GM18498 (cell line): ENCODE results near the gene CLDN3.
"Not testable (repeated sequence)": the region's sequence is repeated elsewhere in the genome, so short reads cannot be mapped to it uniquely, and the experiment has no call there.

Source experiments
- ATAC-seq: cut with Tn5 transposase; IDR thresholded peaks from one replicate; pipeline ENCODE4 v1.9.1; 2021; ENCODE audit warnings: mild to moderate bottlenecking, moderate library complexity; ENCODE audit not compliant: unreplicated experiment

The CLDN3 gene

DNA sequence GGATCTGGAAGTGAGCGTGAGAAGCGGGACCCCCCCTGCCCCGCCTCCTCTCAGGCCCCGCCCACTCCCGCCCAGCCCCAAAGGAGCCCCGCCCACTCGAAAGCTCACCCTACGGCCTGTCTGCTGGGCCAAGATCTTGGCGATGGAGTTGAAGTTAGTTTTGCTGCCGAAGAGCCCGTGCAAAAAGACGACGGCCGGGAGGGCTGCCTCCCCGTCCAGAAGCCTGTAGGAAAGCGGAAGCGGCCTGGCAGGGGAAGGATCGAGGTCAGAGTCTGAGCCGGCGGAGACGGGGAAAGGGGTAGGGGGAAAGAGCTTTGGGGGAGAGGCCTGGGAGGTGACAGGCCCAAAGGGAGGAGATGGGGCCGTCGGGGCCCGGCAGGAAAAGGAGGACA lies 31.9 kb downstream of the CLDN3 start:
- peak; percentile 24 for ATAC-seq

DNA sequence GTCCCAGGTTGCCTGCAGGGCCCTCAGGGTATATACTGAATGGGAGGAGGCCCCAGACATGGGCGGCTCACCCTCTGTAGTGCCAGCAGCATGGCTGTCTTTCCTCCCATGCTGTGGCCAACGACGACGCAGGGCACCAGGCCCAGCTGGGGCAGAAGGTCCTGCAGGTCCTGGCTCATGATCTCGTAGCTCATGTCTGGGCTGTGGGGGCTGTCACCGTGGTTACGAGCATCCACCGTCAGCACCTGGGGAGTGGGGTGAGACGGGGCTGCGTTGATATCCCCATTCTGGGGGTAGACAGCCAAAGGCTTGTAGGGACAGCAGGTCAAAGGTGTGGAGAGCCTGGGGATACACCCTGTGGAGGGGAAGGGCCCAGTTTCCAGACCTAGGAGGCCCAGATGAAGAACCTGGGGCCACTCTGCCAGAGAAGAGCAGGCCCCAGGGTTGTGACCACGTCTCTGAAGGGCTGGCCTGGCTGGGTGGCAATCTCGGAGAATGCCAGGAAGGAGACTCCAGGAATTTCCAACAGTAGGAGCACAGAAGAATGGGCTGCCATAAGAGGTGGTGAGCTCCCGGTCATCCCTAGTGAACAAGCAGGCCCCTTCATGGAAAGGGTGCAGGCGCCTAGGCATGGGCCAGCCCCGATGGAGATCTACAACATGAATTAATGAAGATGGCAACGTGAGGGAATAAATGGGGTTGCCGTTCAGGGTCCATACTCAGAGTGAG lies 32.4 kb downstream of the CLDN3 start:
- no peak for ATAC-seq

DNA sequence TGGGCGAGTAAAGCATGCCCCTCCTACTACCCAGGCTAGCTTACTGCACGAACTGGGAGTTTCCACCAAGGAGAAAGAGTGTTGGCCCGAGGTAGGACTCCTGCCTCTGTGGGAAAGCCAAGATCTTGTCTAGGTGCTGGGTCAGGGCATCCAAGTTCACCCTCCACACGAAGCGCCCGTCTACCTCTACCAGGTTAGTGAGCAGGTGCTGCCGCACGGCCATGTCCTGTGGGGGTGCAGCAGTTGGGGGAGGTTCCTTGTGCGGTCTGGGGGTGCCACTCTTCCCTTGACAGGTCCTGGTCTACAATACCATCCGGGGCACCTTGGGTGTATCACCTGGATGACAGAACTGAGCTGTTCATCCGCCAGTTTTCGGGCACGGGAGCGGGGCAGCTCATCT lies 33.2 kb downstream of the CLDN3 start:
- no peak for ATAC-seq

DNA sequence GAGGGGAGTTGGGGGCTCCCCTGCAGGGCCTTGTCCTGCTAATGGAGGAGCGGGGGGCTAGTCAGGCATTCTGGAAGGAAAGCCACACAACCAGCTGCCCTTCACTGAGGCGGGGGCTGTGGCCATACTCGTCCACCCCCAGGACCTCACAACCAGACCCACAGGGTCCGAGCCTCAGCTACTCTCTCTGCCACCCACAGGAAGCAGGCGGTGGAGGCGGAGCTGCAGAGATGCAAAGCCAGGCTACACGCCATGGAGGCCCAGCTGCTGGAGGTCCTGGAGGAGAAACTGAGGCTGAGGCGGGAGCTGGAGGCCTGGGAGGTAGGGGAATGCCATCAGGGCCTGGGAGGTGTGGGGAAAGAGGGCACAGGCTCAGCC lies 34.6 kb downstream of the CLDN3 start:
- ATAC-seq: no peak

DNA sequence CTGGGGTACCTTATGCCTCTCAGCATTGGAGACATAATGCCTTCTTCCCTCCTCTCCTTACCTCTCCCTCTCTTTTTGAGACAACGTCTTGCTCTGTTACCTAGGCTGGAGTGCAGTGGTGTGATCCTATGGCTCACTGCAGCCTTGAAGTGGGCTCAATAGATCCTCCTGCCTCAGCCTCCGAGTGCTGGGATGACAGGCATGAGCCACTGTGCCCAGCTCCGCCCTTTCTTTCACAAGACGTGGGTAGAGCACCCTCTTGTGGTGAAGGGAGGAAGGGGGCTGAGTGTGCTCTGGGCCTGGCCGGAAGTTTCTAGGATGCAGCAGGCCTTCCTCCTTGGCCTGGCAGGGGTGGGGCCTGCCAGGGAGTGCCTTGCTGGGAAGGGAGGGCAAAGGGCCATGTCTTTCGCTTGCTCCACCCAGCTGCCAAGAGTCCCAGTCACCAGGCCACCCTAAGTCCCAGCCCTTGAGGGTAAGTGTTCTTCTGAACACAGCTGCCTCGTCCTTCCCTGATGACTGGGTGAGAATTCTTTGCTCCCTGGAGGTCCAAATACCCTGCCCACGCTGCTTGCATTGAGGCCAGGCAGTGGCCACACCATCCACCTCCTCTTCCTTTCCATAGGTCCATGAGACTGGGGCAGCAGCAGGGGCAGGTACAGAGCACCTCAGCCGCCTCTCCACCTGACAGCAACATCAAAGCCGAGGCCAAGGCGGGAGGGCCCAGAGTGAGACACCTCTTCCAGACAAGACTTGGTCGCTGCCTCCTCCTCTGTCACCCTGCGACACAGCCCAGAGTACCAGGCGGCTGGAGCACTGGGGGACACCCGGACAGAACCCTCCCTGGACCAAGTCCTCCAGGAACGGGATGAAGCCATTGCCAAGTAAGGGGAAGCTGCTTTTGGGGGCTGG lies 35.2 kb downstream of the CLDN3 start:
- ATAC-seq: no peak

DNA sequence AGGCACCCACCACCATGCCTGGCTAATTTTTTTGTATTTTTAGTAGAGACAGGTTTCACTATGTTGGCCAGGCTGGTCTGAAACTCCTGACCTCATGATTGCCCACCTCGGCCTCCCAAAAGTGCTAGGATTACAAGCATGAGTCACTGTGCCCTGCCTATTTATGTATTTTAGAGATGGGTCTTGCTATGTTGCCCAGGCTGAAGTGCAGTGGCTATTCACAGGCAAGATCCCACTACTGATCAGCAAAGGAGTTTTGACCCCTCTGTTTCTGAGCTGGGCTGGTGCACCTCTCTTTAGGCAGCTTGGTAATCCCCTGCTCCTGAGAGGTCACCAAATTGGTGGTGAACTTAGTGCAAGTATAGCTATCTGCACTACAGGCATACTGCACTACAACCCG lies 37.7 kb downstream of the CLDN3 start:
- ATAC-seq: no peak

DNA sequence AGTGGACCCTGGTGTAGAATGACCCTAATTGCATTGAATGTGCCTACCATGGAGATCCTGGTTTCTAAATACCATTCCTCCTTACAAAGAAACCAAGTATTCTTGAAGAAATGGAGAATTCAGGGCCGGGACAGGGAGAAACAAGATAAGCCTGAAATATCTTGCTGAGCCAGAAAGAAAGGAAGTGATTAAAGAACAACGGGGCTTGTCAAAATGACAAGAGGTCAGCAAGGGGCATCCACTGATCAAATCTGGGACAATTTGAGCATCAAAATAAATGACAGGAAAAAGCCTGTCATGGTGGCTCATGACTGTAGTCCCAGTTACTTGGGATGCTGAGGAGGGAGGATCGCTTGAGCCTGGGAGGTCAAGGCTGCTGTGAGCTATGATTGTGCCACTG lies 39.6 kb downstream of the CLDN3 start:
- ATAC-seq: no peak

DNA sequence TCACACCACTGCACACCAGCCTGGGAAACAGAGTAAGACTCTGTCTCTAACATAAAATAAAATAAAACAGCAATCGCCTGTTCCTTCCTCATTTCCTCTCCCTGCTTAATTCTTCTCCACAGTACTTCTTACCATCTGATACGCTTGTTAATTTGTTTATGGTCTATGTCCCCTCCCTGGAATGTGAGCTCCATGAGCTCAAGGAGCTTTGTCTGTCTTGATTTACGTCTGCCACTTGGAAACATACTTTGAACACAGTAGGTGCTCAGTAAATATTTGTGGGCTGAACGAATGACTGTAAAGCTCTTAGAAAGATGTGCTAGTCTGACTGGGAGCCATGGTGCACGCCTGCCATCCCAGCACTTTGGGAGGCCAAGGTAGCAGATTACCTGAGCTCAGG lies 41.5 kb downstream of the CLDN3 start:
- ATAC-seq: no peak

DNA sequence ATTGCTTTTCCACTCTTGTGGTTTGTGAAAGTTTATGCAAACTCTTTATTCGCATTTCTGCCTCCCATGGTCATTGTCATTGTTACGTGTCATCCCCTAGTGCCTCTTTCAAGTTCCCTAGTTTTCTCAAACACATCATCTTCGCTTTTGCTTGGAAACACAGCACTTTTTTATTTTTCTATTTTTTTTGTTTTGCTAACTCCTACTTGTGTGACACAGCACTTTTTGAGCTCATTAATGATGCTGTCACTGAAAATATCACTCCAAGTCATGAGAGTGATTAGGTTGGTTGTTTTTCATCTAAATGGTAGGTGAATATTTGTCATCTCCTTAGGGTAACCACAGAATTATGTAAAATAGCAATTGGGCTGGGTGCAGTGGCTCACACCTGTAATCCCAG lies 42.1 kb downstream of the CLDN3 start:
- ATAC-seq: no peak

DNA sequence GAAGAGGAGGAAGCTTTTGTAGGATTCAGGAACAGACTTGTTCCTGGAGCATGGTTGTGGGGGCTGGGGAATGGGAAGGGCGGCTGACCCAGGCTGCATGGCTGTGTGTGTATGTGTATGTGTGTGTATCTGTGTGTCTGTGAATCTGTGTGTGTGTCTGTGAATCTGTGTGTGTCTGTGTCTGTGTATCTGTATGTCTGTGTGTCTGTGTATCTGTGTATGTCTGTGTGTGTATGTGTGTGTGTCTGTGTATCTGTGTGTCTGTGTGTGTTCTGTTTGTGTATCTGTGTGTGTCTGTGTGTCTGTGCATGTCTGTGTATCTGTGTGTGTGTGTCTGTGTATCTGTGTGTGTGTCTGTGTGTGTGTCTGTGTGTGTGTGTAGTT lies 44.0 kb downstream of the CLDN3 start:
- ATAC-seq: peak; percentile 21

DNA sequence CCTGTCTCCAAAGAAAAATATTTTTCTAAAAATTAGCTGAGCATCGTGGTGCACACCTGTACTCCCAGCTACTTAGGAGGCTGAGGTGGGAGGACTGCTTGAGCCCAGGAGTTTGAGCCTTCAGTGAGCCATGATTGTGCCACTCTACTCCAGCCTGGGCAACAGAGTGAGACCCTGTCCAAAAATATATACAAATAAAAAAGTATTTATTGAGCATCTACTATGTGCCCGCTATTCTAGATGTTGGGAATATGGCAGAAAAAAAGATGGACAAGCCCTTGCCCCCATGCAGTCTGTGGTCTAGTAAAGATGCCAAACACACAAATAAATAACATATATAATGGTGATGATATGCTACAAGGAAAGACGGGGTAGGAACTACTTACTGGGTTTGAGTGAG lies 46.3 kb downstream of the CLDN3 start:
- ATAC-seq: no peak

DNA sequence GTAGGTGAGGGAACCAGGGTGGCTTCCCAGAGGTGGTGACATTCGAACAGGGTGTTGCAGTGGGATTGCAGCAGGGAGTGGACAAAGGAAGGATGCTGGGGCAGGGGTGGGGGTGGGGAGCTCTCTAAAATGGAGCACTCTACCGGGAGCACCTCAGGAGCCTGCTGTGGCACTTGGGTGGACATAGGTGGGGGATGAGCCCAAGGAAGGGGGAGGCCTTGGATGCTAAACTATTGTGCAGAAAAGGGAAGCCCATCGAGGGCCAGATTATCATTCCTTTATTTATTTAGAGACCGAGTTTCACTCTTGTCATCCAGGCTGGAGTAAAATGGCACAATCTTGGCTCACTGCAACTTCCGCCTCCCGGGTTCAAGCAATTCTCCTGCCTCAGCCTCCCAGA lies 47.3 kb downstream of the CLDN3 start:
- no peak for ATAC-seq

DNA sequence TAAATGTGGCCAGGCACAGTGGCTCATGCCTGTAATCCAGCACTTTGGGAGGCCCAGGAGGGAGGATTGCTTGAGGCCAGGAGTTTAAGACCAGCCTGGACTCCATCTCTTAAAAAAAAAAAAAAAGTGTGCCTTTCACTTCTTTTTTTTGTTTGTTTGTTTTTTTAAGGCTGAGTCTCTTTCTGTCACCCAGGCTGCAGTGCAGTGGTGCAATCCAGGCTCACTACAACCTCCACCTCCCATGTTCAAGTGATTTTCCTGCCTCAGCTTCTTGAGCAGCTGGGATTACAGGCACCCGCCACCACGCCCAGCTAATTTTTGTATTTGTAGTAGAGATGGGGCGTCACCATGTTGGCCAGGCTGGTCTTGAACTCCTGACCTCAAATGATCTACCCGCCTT lies 47.9 kb downstream of the CLDN3 start:
- not testable (repeated sequence) for ATAC-seq

DNA sequence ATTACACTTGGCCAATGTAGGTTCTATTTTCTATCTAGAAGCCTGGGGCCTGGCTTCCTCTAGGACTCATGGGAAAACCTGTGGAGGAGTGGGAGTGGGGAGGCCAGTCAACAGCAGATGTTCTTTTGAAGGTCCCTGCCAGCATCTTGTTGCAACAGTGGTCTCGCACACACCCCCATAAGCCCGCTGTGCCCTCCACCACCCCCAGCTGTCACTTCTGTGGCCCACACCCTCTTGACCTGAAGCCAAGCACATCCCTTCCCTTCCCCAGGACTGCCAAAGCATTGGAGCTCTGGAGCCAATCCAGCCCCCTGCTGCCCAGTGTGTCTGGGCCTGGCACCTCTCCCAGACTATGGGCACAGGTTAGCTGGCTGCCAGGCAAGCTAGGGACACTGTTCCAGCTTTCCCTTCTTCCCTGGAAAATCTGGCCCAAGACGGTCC lies 48.7 kb downstream of the CLDN3 start:
- no peak for ATAC-seq

DNA sequence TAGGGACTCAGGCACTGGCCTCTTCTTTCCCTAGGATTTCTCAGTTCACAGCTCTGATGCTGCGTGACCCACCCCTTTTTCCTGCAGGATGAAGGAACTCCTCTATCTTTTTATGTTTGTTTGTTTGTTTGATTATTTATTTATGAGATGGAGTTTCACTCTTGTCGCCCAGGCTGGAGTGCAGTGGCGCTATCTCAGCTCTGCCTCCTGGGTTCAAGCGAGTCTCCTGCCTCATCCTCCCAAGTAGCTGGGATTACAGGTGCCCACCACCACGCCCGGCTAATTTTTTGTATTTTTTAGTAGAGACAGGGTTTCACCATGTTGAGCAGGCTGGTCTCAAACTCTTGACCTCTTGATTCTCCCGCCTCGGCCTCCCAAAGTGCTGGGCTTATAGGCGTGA lies 49.6 kb downstream of the CLDN3 start:
- not testable (repeated sequence) for ATAC-seq

DNA sequence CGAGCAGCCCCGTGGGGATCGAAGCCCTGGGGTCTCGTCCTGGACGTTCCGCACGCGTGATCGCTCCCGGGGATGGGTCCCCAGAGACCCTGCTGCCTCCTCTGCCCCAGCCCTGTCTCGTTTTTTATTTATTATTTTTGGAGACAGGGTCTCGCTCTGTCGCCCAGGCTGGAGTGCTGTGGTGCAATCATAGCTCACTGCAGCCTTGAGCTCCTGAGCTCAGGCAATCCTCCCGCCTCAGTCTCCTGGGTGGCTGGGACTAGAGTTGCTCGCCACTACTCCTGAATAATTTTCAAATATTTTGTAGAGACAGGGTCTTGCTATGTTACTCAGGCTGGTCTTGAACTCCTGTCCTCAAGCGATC lies 50.3 kb downstream of the CLDN3 start:
- no peak for ATAC-seq
